ENCODE measurements around the gene RAET1E. TPM values are rescaled to one million over a fixed set of nuclear protein-coding genes. Genes with fewer than 3 reads are reported as not detected.

RAET1E gene, protein sequence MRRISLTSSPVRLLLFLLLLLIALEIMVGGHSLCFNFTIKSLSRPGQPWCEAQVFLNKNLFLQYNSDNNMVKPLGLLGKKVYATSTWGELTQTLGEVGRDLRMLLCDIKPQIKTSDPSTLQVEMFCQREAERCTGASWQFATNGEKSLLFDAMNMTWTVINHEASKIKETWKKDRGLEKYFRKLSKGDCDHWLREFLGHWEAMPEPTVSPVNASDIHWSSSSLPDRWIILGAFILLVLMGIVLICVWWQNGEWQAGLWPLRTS
- total RNA-seq: 0.14 TPM in 1 of 2 replicates, not detected in the other

DNA sequence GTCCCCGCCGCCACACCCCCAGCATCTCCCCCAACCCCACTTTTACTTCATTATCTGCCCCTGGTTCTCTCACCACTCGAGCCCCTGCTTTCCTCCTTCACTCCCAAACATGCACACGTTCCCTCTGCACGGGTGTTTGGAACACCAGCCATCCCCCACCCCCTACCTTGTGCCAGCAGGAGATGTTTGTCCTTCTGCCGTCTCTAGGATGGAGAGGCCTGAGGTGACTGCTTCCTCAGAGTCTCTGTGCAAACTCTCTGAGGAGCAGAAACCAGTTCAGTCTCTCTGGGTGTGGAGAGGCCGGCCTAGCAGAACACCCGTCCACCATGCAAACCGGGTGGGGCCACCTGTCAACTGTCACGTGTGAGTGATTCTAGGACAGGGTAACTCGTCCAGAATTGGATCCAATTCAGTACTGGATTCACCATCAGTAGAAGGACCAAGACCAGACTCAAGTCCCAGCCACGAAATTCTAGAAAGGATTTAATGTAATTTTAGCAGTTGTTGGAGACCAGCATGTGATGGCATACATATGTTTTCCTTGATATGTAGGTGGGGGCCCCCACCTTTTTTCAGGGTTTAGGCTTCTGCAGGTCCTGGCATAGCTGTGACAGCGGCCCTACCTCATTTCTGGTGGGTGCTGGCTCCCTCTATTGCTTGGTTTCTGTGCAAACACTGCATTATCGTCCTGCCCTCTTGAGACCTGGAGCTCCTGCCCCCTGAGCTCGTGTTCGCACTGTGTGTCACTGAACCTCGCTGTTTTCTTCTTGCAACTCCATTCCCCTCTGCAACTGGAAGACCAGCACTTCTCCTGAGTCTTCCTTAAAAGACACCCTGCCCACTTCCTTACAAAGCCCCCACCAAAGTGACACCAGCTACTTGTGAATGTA is at the start of gene RAET1E:
Gene RAET1E, minus strand, starts transcription at position 259 of the 890 bp plus-strand sequence. CDS start 7,212 bp downstream, outside the sequence.

DNA sequence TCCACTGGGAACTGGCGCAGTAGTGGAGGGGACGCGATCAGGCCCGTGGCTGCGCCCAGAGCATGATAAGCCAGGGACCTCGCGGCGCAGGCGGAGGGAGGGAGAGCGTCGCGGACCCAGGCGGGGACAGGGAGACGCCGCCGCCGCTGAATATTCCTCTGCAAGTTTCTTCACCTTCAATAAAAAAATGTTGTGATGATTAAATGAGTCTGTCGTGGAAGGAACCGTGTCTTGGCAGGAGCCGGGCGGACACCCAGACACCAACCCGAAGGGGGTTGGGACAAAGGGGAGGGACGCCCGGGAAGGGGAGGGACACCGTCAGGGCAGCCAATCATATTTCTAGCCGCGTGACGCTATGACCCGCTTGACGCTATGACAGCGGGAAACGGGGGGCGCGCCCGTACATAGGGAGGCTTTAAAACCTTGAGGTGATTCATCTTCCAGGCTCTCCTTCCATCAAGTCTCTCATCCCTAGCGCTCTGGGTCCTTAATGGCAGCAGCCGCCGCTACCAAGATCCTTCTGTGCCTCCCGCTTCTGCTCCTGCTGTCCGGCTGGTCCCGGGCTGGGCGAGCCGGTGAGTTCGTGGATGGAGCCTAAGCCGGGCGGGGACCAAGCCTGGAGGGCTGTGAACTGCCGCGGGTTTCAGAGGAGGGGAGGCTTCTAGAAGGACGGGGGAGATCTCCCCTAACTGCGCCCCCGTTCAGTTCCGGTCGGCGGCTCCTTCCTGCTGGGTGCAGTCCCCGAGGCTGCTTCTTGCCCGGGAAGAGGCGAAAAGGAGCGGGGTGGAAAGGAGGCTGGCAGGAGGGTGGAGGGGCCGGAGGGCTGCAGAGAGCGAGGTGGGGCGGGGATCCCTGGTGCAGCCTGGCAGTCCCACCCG is 43.9 kb upstream of the RAET1E start, which contains the start of gene ULBP2:
Gene ULBP2, plus strand, starts transcription at position 432 of the 878 bp plus-strand sequence. Its CDS starts 59 bp downstream, at position 491.

DNA sequence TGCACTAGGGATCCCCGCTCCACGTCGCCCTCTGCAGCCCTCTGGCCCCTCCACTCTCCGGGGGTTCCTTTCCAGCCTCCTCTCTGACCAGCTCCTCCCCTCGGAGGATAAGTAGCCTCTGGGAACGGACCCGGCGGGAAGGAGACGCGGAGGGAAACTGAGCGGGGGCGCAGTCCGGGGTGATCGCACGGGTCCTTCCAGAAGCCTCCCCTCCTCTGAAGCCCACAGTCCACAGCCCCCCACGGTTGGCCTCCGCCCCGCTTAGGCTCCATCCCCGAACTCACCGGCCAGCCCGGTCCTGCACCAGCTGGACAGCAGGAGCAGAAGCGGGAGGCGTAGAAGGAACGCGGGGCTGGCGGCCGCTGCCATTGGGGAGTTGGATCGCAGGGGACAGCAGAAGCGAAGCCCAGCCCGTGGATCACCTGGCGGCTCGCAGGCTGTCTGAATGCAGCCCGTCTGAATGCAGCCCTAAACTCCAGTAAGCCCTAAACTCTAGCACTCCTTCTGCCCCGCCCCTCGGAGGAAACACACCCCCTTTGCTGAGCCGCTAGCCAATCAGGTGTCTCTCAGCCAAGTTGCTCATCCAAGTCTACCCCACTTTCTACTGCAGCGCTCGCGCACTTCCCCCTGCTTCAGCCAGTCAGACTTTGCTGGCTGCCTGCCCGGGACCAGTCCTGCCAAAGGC is 24.9 kb upstream of the RAET1E start, which contains the start of gene RAET1G:
Gene RAET1G, minus strand, starts transcription at position 480 of the 685 bp plus-strand sequence. Its CDS starts 111 bp downstream, at position 369.

DNA sequence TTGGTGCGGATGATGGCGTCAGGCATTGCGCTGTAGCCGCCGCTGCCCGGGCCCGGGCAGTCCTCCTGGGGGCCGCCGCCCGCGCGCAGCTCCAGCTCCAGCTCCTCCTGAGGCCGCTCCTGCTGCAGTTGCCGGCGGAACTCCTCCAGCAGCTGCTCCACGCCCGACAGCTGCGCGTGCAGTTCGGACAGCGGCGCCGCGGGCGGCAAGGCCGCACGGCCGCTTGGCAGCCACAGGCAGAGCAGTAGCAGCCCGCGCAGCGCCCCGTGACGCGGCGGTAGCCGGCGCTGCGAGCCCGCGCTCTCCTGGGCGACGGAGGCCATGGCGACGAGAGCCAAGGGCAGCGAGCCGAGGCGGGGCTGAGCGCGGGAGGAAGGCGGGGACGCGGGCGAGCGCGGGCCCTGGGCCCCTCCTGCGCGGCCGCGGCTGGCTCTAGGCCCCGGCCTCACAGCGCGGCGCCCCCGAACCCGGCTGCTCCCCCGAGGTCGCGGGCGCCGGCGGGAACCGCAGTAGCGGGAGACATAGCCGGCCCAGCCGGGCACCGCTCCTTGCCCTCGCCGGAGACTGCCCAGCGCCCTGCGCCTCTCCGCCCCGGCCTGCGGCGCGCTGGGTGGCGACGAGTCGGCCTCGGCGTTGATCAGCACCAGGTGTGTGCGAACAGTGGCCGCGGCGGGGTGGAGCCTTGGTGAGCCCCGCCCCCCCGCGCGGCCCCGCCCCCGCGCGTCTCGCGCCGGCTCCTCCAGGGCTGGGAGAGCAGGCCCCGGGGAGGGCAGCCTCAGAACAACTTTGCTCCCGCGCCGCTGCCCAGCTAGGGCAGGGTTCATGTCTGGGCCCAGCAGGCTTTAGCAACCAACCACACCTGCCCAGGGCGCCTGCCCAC is 34.0 kb downstream of the RAET1E start, which contains the start of gene LRP11:
Gene LRP11, minus strand, starts transcription at position 662 of the 880 bp plus-strand sequence. Its CDS starts 339 bp downstream, at position 323.

Other genes with a start within 250 kb of the RAET1E start
- gene KATNA1, start 249.4 kb downstream of the RAET1E start, total RNA-seq: 32.5 and 38.9 TPM in 2 replicates
- gene LATS1, start 180.0 kb downstream of the RAET1E start, total RNA-seq: 9.8 and 12.7 TPM in 2 replicates
- gene NUP43, start 151.6 kb downstream of the RAET1E start, total RNA-seq: 15.7 and 25.7 TPM in 2 replicates
- 108 and 161 TPM in 2 replicates for gene PCMT1, start 148.4 kb downstream of the RAET1E start, total RNA-seq
- gene LRP11, start 33.8 kb downstream of the RAET1E start, total RNA-seq: 119 and 130 TPM in 2 replicates
- gene RAET1G, start 25.0 kb upstream of the RAET1E start, total RNA-seq: 0.55 and 1.8 TPM in 2 replicates
- 12.4 and 13.7 TPM in 2 replicates for gene ULBP2, start 43.9 kb upstream of the RAET1E start, total RNA-seq
- under 0.01 and 0.09 TPM in 2 replicates for gene ULBP1, start 65.8 kb upstream of the RAET1E start, total RNA-seq
- not detected in 2 replicates for gene RAET1L, start 127.4 kb upstream of the RAET1E start, total RNA-seq
- gene ULBP3, start 171.0 kb upstream of the RAET1E start, total RNA-seq: 4.5 and 16.6 TPM in 2 replicates
- gene PPP1R14C, start 244.9 kb upstream of the RAET1E start, total RNA-seq: under 0.01 and 0.09 TPM in 2 replicates